Heart right ventricle (tissue), 16 donors: Measurements from ENCODE around the gene ZNF695. TPM values are rescaled to one million over a fixed set of nuclear protein-coding genes. Genes with fewer than 3 reads are reported as not detected.

Source experiments
- ATAC-seq, 8 donors: fragments of 200-7000 bp; cut with Tn5 transposase; one replicate each; pipeline ENCODE4 v1.9.1; 2020; ENCODE audit warnings: mild to moderate bottlenecking in 8 of 8, moderate library complexity in 8 of 8, moderate number of reproducible peaks in 1 of 8
- DNase-seq, 2 donors: peaks; one replicate each; pipeline ENCODE4 v3.0.0-alpha.2; 2020
- H3K27ac ChIP-seq, 10 donors: fragments of 200-600 bp; sonication (generic) in 2 of 10; one replicate each; pipeline versions ENCODE4 v1.5.0 to v1.8.0; 2020 to 2022; ENCODE audit warnings: mild to moderate bottlenecking in 3 of 10
- H3K27me3 ChIP-seq, 7 donors: fragments of 200-600 bp; one replicate each; pipeline ENCODE4 v1.8.0; 2021 to 2022; ENCODE audit warnings: mild to moderate bottlenecking in 2 of 7
- H3K36me3 ChIP-seq, 9 donors: fragments of 200-600 bp; sonication (generic) in 1 of 9; one replicate each; pipeline versions ENCODE4 v1.5.0 to v1.8.0; 2020 to 2022; ENCODE audit warnings: mild to moderate bottlenecking in 2 of 9
- H3K4me1 ChIP-seq, 9 donors: fragments of 200-600 bp; sonication (generic) in 1 of 9; one replicate each; pipeline versions ENCODE4 v1.5.0 to v1.8.0; 2020 to 2022; ENCODE audit warnings: mild to moderate bottlenecking in 4 of 9
- H3K4me3 ChIP-seq, 10 donors: fragments of 200-600 bp; sonication (generic) in 2 of 10; one replicate each; pipeline versions ENCODE4 v1.5.0 to v1.8.0; 2020 to 2022; ENCODE audit warnings: mild to moderate bottlenecking in 7 of 10, moderate library complexity in 2 of 10
- H3K9me3 ChIP-seq, 11 donors: fragments of 200-600 bp in 10 of 11; sonication (generic) in 2 of 11; one replicate each; pipeline versions ENCODE4 v1.5.0 to v1.8.0; 2013 to 2022; ENCODE audit warnings: mild to moderate bottlenecking in 2 of 11, control low read depth in 1 of 11, moderate library complexity in 1 of 11
- WGBS, 2 donors: extraction: QIAGEN DNeasy Blood & Tissue Kit; methylation state at CpG; one replicate each; pipeline ENCODE4 v1.1.7; 2013; ENCODE audit warnings: inconsistent platforms in 1 of 2; 5-methylcytosine and 5-hydroxymethylcytosine counted together
- intact Hi-C, 10 donors: fragments of 100-400 bp; cut with DNase I; formaldehyde crosslinking; loops; one replicate each; pipeline versions ENCODE4 v1.11.1 to v1.14.2; 2022
- long read RNA-seq, 3 donors: library from polyadenylated mRNA; unstranded; transcript quantifications; one replicate each; pipeline ENCODE4 v2.0.0, GENCODE V29; 2020 to 2021
- polyA plus RNA-seq, 2 donors: library from polyadenylated mRNA; stranded (reverse); fragments of 200-250 nt; gene quantifications; one replicate each; pipeline ENCODE4 v1.2.3, GENCODE V29; 2013
- total RNA-seq, 10 donors: library from RNA; stranded (reverse); fragmentation: NEBNext Ultra II Directional in 3 of 10; extraction: Animal tissue kit (Norgen Biotek cat#: 25700) in 3 of 10; gene quantifications; one replicate each; pipeline versions ENCODE4 v1.2.1 to v1.2.4, GENCODE V29; 2021 to 2023
- TF ChIP-seq, protein P1 (sequence below), 9 donors: fragments of 200-600 bp; sonication (generic) in 2 of 9; IDR thresholded peaks; one replicate each; pipeline versions ENCODE4 v1.5.0 to v1.8.0; 2021 to 2022; ENCODE audit warnings: antibody characterized with exemption in 9 of 9, mild to moderate bottlenecking in 5 of 9, moderate library complexity in 1 of 9
- donor health status: Arrhythmogenic right ventricular cardiomyopathy.
- donor health status: ischemic (EF 13 %, LVEDD 7.1; RV severe dilation, severe dysfunction).
- donor health status: healthy with polysubstance abuse.
- donor health status: DM: no; HTN: yes; CAD: no.
- donor health status: DM: no; HTN: no; CAD: no.
- donor health status: ischemic (EF 25% LVEDD 6.9; RV normal size, moderate dysfunction).
- donor health status: ischemic (EF 25% LVEDD 5.7; RV mildly dilated, moderate dysfunction).
- donor health status: healthy.
- donor health status: DM: yes; HTN: yes; CAD: no.
- donor health status: Ischemic cardiomyopathy.
- donor health status: ischemic (EF 35%, LVEDD 5.7; RV mildly dilated, moderate dysfunction).
- donor health status: nonischemic (EF 11% LVEDD 7.7; RV severe dilation, severe dysfunction).
- donor health status: DM: yes; HTN: yes; CAD: no.
- donor health status: PGD.
- donor health status: ischemic (EF 29% LVEDD 5.4; RV normal size, mild dysfunction).
- donor health status: nonischemic (EF 23%, LVEDD 6.1; RV moderate dilation, normal function).

ZNF695 gene
- total RNA-seq (under 1 TPM in 2 of 10 donors, not detected in 8; 0.19 to 0.25 TPM), polyA plus RNA-seq (under 1 TPM in 1 of 2 donors, not detected in 1; 0.01 TPM)
- long read RNA-seq, donor 1 = 0 reads
- long read RNA-seq, donor 2 = 0 reads
- long read RNA-seq, donor 3 = 0 reads

- DNase-seq (peak; percentile 80 to 89), ATAC-seq (peak; percentile 98 to 100 (median 100))
- H3K4me1 ChIP-seq = peaks cover 0 to 8% (median 0%) of the 10 kb centered on the region in 9 donors
- peaks cover 0 to 19% (median 11%) of the 10 kb centered on the region in 7 donors for H3K27me3 ChIP-seq
- intact Hi-C loops = no loop called here
- no peak within 1 kb of the TSS for H3K27ac ChIP-seq
- peak within 1 kb of the TSS; percentile 40 to 69 (median 63) for H3K4me3 ChIP-seq
- TF ChIP-seq, protein P1, sequence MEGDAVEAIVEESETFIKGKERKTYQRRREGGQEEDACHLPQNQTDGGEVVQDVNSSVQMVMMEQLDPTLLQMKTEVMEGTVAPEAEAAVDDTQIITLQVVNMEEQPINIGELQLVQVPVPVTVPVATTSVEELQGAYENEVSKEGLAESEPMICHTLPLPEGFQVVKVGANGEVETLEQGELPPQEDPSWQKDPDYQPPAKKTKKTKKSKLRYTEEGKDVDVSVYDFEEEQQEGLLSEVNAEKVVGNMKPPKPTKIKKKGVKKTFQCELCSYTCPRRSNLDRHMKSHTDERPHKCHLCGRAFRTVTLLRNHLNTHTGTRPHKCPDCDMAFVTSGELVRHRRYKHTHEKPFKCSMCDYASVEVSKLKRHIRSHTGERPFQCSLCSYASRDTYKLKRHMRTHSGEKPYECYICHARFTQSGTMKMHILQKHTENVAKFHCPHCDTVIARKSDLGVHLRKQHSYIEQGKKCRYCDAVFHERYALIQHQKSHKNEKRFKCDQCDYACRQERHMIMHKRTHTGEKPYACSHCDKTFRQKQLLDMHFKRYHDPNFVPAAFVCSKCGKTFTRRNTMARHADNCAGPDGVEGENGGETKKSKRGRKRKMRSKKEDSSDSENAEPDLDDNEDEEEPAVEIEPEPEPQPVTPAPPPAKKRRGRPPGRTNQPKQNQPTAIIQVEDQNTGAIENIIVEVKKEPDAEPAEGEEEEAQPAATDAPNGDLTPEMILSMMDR (IDR thresholded peaks at IDR 0.05) = no peak
- H3K36me3 ChIP-seq = no peaks in the 10 kb centered on the region
- 0 to 1% methylated on average over 55 to 58 of the region's 58 CpGs for WGBS, 2 donors
- peaks cover 0 to 47% (median 5%) of the 10 kb centered on the region in 11 donors for H3K9me3 ChIP-seq
These were observed at the start of gene ZNF695 for GRCh38 chr1:247007511-247008405. ZNF695 (minus strand) TSS chr1:247008057; CDS start chr1:247007908, 149 bp downstream.

DNA sequence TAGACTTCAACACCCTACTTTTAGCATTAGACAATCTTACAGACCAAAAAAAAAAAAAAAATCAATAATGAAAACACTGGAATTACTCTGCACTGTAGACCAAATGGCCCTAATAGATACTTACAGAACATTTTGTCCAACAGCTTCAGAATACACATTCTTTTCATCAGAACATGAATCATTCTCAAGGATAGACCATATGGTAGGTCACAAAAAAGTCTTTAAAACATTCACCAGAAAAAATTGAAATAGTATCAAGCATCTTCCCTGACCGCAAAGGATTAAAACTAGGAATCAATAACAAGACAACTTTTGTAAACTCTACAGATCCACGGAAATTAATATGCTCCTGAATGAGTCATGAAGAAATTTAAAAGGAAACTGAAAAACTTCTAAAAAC lies 48.2 kb upstream of the ZNF695 start:
- H3K9me3 ChIP-seq = peaks cover 0 to 100% (median 26%) of the 10 kb centered on the region in 11 donors
- WGBS, 2 donors = 96 to 97% methylated on average over 2 of the region's 2 CpGs
- H3K4me1 ChIP-seq = peaks cover 0 to 12% (median 0%) of the 10 kb centered on the region in 9 donors
- H3K27me3 ChIP-seq = no peaks in the 10 kb centered on the region
- no peak overlapping the region for H3K4me3 ChIP-seq
- intact Hi-C loops = no loop called here
- TF ChIP-seq, protein P1 (IDR thresholded peaks at IDR 0.05) = no peak
- DNase-seq = no peak
- ATAC-seq = no peak
- H3K36me3 ChIP-seq = no peaks in the 10 kb centered on the region
- no peak overlapping the region for H3K27ac ChIP-seq

DNA sequence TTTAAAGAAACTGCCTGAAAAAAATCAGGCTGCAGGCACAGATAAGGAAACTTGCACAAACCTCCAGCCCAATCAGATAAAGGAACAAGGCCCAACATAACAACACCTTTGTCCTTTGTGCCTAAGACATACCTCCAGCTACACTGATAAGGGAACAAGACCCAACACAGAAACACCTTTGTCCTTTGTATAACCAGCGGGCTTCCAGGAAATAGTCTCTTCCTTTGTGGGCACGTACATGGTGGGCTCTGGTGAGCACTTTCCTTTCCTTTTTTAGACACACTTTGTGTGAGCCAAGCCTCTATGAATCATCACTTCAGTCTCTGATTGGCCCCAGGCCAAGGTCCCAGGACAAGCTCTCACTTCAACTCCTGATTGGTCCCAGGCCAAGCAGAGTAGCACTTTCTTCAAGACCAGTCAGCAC lies 47.1 kb upstream of the ZNF695 start:
- 26 to 36% methylated on average over 2 of the region's 2 CpGs for WGBS, 2 donors
- H3K36me3 ChIP-seq = no peaks in the 10 kb centered on the region
- ATAC-seq = peak in 2 of 8 donors; percentile 30 to 41
- TF ChIP-seq, protein P1 (IDR thresholded peaks at IDR 0.05) = no peak
- no peaks in the 10 kb centered on the region for H3K27me3 ChIP-seq
- peaks cover 0 to 12% (median 0%) of the 10 kb centered on the region in 9 donors for H3K4me1 ChIP-seq
- H3K27ac ChIP-seq = no peak overlapping the region
- DNase-seq = no peak
- peaks cover 0 to 100% (median 26%) of the 10 kb centered on the region in 11 donors for H3K9me3 ChIP-seq
- H3K4me3 ChIP-seq = no peak overlapping the region
- intact Hi-C loops = no loop called here

- ATAC-seq = no peak
- WGBS, 2 donors = 99 to 100% methylated on average over 2 of the region's 2 CpGs
- Histone ChIP-seq H3K27ac (no peak overlapping the region), H3K4me3 (no peak overlapping the region), H3K4me1 (no peaks in the 10 kb centered on the region), H3K27me3 (no peaks in the 10 kb centered on the region), H3K36me3 (no peaks in the 10 kb centered on the region), H3K9me3 (peaks cover 0 to 100% (median 22%) of the 10 kb centered on the region in 11 donors)
- intact Hi-C loops = loop anchor here in 3 of 10 donors (10.0 kb wide), 1 partner anchor 327 kb away; no protein-coding TSS in a partner anchor
- TF ChIP-seq, protein P1 (IDR thresholded peaks at IDR 0.05) = no peak
- DNase-seq = no peak
These were observed 39.8 kb upstream of the ZNF695 start for GRCh38 chr1:247047702-247048101.
